ENCODE measurements around the gene CAMK2A.
"Not testable (repeated sequence)": the region's sequence is repeated elsewhere in the genome, so short reads cannot be mapped to it uniquely, and the experiment has no call there.

CAMK2A gene

GRCh38 chr5:150253416-150254208 is 36.0 kb downstream of the CAMK2A start:
- DNase-seq, result no peak

DNA sequence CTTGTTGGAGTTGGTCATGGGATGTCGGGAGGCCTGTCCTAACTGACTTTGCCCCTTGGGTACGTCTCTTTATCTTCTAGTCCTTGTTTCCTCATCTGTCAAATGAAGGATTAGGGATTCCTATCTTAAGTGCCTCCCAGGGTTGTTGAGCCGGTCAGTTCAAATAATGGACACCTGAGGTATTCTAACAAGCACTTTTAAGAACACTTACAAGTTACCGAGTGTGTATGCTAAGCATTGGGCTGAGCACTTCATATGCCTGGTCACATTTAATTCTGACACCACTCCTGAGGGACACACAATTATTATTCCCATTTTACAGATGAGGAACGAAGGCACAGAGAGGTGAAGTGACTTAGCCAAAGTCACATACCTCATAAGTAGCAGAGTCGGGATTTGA is 37.1 kb downstream of the CAMK2A start:
- DNase-seq, result no peak

- no peak for DNase-seq
These were observed 38.1 kb downstream of the CAMK2A start for GRCh38 chr5:150251504-150251903.

DNA sequence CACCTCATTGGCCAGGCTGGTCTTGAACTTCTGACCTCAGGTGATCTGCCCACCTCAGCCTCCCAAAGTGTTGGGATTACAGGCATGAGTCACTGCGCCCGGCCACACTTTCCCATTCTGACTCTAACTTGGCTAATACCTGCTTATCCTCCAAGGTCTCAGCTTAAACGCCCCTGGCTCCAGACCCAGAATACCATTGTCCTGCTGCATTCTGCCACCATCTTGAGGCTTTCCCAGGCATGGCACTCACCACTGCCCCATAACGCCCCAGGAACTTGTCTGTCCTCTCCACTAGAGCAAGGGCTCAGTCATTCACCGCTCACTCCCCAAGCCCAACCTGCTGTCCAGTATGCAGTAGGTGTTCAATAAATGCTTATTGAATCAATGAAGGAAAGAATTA is 39.8 kb downstream of the CAMK2A start:
- no peak for DNase-seq

- DNase-seq, result no peak
These were observed 40.6 kb downstream of the CAMK2A start for GRCh38 chr5:150248946-150249345.

DNA sequence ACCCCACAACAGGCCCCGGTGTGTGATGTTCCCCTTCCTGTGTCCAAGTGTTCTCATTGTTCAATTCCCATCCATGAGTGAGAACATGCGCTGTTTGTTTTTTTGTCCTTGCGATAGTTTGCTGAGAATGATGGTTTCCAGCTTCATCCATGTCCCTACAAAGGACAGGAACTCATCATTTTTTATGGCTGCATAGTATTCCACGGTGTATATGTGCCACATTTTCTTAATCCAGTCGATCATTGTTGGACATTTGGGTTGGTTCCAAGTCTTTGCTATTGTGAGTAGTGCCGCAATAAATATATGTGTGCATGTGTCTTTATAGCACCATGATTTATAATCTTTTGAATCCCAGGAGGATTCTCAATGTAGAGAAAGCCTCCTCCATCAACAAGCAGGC is 41.1 kb downstream of the CAMK2A start:
- DNase-seq, result not testable (repeated sequence)

GRCh38 chr5:150247726-150248125 is 41.8 kb downstream of the CAMK2A start:
- no peak for DNase-seq

- DNase-seq, result no peak
These were observed 42.7 kb downstream of the CAMK2A start for GRCh38 chr5:150246835-150247234.

- DNase-seq, result no peak
These were observed 43.1 kb downstream of the CAMK2A start for GRCh38 chr5:150246429-150246828.

DNA sequence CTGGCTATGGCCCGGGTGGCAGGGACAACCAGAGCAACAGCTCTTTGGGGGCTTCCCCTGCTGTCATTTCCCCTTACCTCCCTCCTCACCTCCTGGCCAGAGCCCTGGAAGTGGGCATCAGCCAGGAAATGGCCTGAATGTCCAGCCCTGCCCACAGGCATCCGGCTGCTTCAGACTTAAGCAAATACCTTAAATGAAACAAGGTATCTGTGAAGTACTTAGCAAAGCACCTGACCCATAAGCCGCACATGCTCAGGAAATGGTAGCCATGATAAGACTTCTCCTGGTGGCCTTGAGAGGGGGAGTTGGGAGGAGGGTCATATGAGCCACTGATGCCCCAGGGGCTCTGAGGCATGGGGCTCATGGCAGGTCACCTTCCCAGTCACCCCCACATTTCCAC is 43.8 kb downstream of the CAMK2A start:
- no peak for DNase-seq

- DNase-seq, result no peak
These were observed 44.3 kb downstream of the CAMK2A start for GRCh38 chr5:150245111-150245789.

DNA sequence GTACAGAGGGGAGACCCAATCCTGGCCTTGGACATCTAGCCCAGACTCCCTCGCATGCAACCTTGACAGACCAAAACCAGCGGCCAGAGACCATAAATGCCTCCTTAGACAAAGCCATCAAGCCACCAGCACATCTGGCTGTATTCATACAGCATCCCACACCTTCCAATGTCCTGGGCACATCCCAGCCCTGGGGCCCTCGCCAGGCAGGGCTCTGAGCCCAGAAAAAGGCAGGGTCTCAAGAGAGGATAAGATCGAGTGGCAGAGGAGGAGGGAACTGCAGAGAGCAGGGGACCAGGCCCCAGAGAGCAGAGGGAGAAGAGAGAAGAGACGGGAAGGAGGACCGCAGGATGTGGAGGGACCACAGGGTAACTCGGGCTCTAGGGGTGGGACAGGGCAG is 45.4 kb downstream of the CAMK2A start:
- DNase-seq, result no peak

GRCh38 chr5:150243590-150243989 is 46.0 kb downstream of the CAMK2A start:
- DNase-seq, result no peak

DNA sequence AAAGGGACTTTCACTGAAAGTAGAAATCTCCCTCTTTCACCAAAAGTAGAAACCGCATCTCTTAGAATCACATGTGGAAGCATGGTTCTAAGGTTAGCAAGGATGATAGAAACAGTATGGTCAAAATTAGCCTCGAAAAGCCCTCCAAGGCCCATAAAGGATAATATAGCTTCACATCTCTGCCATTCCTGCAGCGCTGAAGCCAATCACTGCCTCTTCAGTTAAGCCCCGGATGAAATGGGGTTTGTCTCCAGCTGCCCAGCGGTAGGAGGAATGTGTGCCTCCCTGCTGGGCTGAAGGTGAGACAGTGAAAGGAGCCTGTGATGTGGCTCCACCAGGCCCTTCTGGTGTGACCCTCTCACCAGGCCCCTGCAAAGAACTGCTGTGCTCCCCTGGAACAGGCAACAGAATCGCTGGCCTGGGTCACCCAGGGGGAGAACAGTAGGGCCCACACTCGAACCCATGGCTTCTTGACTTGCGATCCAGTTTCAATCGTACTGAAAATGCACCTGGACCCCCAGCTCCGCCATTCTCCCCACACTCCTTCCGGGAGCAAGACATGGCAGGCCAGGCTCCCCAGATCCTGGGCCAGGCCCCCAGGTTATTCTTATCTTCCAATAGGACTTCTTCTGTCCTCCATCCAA is 47.2 kb downstream of the CAMK2A start:
- no peak for DNase-seq

- DNase-seq, result peak; percentile 27
These were observed 48.0 kb downstream of the CAMK2A start for GRCh38 chr5:150241298-150242160.

GRCh38 chr5:150239794-150240122 is 49.8 kb downstream of the CAMK2A start:
- no peak for DNase-seq

DNA sequence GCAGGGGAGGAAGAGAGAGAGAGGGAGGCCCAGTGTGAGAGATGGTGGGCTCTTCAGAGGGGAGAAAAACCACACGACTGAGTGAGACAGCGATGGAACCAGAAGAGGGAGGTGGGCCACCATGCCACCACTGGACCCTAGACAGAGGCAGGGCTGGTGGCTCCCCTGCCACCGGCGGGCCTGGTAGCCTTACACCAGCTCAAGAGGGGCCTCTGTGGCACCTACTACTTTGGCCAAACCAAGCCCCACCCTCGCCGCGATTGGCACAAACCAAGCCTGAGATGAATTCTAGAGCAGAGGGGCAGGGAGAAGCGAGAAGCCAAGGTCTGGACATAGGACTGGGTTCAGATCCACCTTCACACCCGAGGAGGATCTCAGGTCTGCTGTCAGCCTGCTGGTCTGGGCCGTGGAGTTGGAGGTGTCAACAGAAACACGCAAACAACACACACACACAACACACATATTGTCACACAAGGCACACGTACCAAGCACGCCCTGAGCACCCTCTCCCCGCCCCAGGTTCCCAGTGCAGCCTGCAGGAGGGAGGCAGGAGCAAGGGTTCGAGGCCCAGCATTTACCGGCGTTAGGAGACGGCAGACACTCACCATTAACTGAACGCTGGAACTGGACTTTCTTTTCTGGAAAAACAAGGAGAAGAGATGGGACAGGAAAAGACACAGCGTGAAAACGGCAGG is 50.3 kb downstream of the CAMK2A start:
- no peak for DNase-seq

DNA sequence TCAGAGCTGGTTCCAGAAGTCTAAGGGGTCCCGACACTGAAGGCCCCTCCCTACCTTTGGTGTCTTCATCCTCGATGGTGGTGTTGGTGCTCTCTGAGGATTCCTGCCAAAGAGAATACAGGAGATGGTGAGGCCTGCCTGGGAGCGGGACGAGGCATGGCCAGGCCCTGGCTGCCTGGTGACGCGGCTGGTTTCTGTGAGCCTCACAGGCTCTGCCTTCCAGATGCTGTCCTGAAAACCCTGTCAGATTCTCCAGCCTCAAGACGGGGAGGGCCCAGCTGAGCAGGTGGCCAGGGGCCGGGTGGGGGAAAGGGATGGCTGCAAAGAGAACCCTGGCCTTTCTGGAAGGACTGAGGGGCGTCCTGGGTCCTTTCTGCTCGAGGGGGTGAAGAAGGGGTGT is 50.9 kb downstream of the CAMK2A start:
- DNase-seq, result no peak

GRCh38 chr5:150236981-150237754 is 52.4 kb downstream of the CAMK2A start:
- no peak for DNase-seq

GRCh38 chr5:150236313-150236712 is 53.3 kb downstream of the CAMK2A start:
- DNase-seq, result no peak

- peak; percentile 51 for DNase-seq
These were observed 54.1 kb downstream of the CAMK2A start for GRCh38 chr5:150235500-150235854.

Data from right kidney (tissue), 1 donor.